HepG2 (cell line): Measurements from ENCODE around the gene KHK. TPM values are rescaled to one million over a fixed set of nuclear protein-coding genes. Genes with fewer than 3 reads are reported as not detected.

Experiments used
- ARHGAP35 ChIP-seq: sonication (generic); formaldehyde crosslinking; IDR thresholded peaks from 2 replicates; pipeline ENCODE4 v1.9.0; 2022; ENCODE audit warnings: mild to moderate bottlenecking, inconsistent platforms, moderate library complexity, missing genetic modification reagents, borderline replicate concordance
- BCL3 ChIP-seq: sonication (generic); formaldehyde crosslinking; IDR thresholded peaks from 2 replicates; pipeline ENCODE4 v1.5.1; 2020; ENCODE audit warnings: mild to moderate bottlenecking, missing genetic modification reagents, moderate library complexity
- FIP1L1 ChIP-seq: fragments of 200-400 bp; formaldehyde crosslinking; IDR thresholded peaks from 2 replicates; pipeline ENCODE4 v1.6.1; 2018; ENCODE audit warnings: low read depth, mild to moderate bottlenecking, low read length, moderate library complexity, borderline replicate concordance; ENCODE audit not compliant: insufficient read depth
- FOXM1 ChIP-seq: sonication (generic); formaldehyde crosslinking; IDR thresholded peaks from 2 replicates; pipeline ENCODE4 v1.5.0; 2020; ENCODE audit warnings: missing genetic modification reagents
- FOXO1 ChIP-seq: sonication (generic); formaldehyde crosslinking; IDR thresholded peaks from 2 replicates; pipeline ENCODE4 v1.4.0; 2020; ENCODE audit warnings: missing genetic modification reagents
- GATA4 ChIP-seq: sonication (generic); IDR thresholded peaks from 2 replicates; pipeline ENCODE4 v1.6.1; 2016; ENCODE audit warnings: antibody characterized with exemption, low read depth, borderline replicate concordance
- IKZF1 ChIP-seq: fragments of 450-650 bp; IDR thresholded peaks from 2 replicates; pipeline ENCODE4 v1.7.1; 2016
- MXI1 ChIP-seq: IDR thresholded peaks from 3 replicates; pipeline ENCODE4 v1.6.1; 2012; ENCODE audit warnings: low read depth, low read length, inconsistent platforms, borderline replicate concordance
- PHB2 ChIP-seq: fragments of 450-650 bp; IDR thresholded peaks from 2 replicates; pipeline ENCODE4 v1.6.1; 2018; ENCODE audit not compliant: partially characterized antibody
- RARA ChIP-seq: IDR thresholded peaks from 2 replicates; pipeline ENCODE4 v1.6.1; 2016; ENCODE audit warnings: missing genetic modification reagents, missing compliant biosample characterization
- REL ChIP-seq: sonication (generic); formaldehyde crosslinking; conservative IDR thresholded peaks from 2 replicates; pipeline ENCODE4 v1.8.0; 2022; ENCODE audit warnings: mild to moderate bottlenecking, missing genetic modification reagents, moderate library complexity
- SATB2 ChIP-seq: sonication (generic); formaldehyde crosslinking; IDR thresholded peaks from 2 replicates; pipeline ENCODE4 v1.5.0; 2020; ENCODE audit warnings: missing genetic modification reagents
- SRF ChIP-seq: IDR thresholded peaks from 2 replicates; pipeline ENCODE4 v1.6.1; 2011; ENCODE audit warnings: mild to moderate bottlenecking, low read depth, low read length, moderate library complexity
- ZBTB46 ChIP-seq: sonication (generic); formaldehyde crosslinking; IDR thresholded peaks from 2 replicates; pipeline ENCODE4 v1.4.0; 2020; ENCODE audit warnings: mild to moderate bottlenecking, missing genetic modification reagents, borderline replicate concordance
- ZNF160 ChIP-seq: sonication (generic); formaldehyde crosslinking; IDR thresholded peaks from 2 replicates; pipeline ENCODE4 v1.8.0; 2022; ENCODE audit warnings: mild to moderate bottlenecking, inconsistent platforms, missing genetic modification reagents
- ZSCAN21 ChIP-seq: sonication (generic); formaldehyde crosslinking; IDR thresholded peaks from 2 replicates; pipeline ENCODE4 v1.8.0; 2022; ENCODE audit warnings: mild to moderate bottlenecking, missing genetic modification reagents, moderate library complexity, borderline replicate concordance
- ZSCAN30 ChIP-seq: sonication (generic); formaldehyde crosslinking; IDR thresholded peaks from 2 replicates; pipeline ENCODE4 v1.5.0; 2020; ENCODE audit warnings: mild to moderate bottlenecking, missing genetic modification reagents
- polyA plus RNA-seq, 8 experiments: library from polyadenylated mRNA; depleted of rRNA in 3 of 8; stranded (reverse) in 7 of 8; unstranded in 1 of 8; fragments of >200 nt; fragmentation: Illumina TruSeq in 4 of 8; extraction: Trizol in 4 of 8; gene quantifications; 2 replicates each; pipeline versions ENCODE4 v1.2.1 to v1.2.3, GENCODE V29; 2011 to 2016; ENCODE audit warnings: low read depth in 4 of 8, missing spikeins in 1 of 8, mixed read lengths in 1 of 8; ENCODE audit not compliant: insufficient read depth in 1 of 8
- total RNA-seq, 5 experiments: library from RNA; depleted of rRNA; stranded (reverse); fragments of >200 nt; fragmentation: Illumina TruSeq; extraction: Trizol; gene quantifications; 2 replicates each; pipeline ENCODE4 v1.2.3, GENCODE V29; 2016; ENCODE audit warnings: low read depth in 1 of 5
- TF ChIP-seq, protein P1 (sequence below): sonication (generic); formaldehyde crosslinking; IDR thresholded peaks from 2 replicates; pipeline ENCODE4 v1.5.1; 2020; ENCODE audit warnings: mild to moderate bottlenecking, missing genetic modification reagents, moderate library complexity
- TF ChIP-seq, protein P2 (sequence below): sonication (generic); formaldehyde crosslinking; IDR thresholded peaks from 2 replicates; pipeline ENCODE4 v1.5.0; 2020; ENCODE audit warnings: missing genetic modification reagents, mild to moderate bottlenecking, borderline replicate concordance
- TF ChIP-seq, protein P3 (sequence below): sonication (generic); formaldehyde crosslinking; IDR thresholded peaks from 2 replicates; pipeline ENCODE4 v1.4.0; 2020; ENCODE audit warnings: missing genetic modification reagents; ENCODE audit errors: not compliant biosample characterization

The KHK gene
- total and polyA plus RNA-seq, 2 of the 13 experiments (the other 11 are each of a cell fraction or from before 2014, with no cell fraction given), result 40.9 to 99.2 TPM

- no peak for TF ChIP-seq SATB2 (CRISPR knock-in tag)
- no peak for TF ChIP-seq IKZF1
- TF ChIP-seq ZBTB46 (CRISPR knock-in tag), result 0 out of 2 replicates have a peak, but pooled peaks have one; percentile 34
- peak; percentile 48; the same call in 2 of the 3 replicates for TF ChIP-seq MXI1
- TF ChIP-seq, protein P1, sequence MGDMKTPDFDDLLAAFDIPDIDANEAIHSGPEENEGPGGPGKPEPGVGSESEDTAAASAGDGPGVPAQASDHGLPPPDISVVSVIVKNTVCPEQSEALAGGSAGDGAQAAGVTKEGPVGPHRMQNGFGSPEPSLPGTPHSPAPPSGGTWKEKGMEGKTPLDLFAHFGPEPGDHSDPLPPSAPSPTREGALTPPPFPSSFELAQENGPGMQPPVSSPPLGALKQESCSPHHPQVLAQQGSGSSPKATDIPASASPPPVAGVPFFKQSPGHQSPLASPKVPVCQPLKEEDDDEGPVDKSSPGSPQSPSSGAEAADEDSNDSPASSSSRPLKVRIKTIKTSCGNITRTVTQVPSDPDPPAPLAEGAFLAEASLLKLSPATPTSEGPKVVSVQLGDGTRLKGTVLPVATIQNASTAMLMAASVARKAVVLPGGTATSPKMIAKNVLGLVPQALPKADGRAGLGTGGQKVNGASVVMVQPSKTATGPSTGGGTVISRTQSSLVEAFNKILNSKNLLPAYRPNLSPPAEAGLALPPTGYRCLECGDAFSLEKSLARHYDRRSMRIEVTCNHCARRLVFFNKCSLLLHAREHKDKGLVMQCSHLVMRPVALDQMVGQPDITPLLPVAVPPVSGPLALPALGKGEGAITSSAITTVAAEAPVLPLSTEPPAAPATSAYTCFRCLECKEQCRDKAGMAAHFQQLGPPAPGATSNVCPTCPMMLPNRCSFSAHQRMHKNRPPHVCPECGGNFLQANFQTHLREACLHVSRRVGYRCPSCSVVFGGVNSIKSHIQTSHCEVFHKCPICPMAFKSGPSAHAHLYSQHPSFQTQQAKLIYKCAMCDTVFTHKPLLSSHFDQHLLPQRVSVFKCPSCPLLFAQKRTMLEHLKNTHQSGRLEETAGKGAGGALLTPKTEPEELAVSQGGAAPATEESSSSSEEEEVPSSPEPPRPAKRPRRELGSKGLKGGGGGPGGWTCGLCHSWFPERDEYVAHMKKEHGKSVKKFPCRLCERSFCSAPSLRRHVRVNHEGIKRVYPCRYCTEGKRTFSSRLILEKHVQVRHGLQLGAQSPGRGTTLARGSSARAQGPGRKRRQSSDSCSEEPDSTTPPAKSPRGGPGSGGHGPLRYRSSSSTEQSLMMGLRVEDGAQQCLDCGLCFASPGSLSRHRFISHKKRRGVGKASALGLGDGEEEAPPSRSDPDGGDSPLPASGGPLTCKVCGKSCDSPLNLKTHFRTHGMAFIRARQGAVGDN (CRISPR knock-in tag), result peak; percentile 97
- TF ChIP-seq REL (CRISPR knock-in tag), result no peak; the same call in 1 of the 2 replicates
- TF ChIP-seq, protein P2, sequence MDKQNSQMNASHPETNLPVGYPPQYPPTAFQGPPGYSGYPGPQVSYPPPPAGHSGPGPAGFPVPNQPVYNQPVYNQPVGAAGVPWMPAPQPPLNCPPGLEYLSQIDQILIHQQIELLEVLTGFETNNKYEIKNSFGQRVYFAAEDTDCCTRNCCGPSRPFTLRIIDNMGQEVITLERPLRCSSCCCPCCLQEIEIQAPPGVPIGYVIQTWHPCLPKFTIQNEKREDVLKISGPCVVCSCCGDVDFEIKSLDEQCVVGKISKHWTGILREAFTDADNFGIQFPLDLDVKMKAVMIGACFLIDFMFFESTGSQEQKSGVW (CRISPR knock-in tag), result no peak
- TF ChIP-seq PHB2, result no peak
- TF ChIP-seq ZSCAN30, result no peak
- peak; percentile 89 for TF ChIP-seq BCL3 (CRISPR knock-in tag)
- no peak for TF ChIP-seq FIP1L1
- TF ChIP-seq ZSCAN21, result 0 out of 2 replicates have a peak, but pooled peaks have one; percentile 86
- TF ChIP-seq RARA, result peak; percentile 43; the same call in 1 of the 2 replicates
- TF ChIP-seq, protein P3, sequence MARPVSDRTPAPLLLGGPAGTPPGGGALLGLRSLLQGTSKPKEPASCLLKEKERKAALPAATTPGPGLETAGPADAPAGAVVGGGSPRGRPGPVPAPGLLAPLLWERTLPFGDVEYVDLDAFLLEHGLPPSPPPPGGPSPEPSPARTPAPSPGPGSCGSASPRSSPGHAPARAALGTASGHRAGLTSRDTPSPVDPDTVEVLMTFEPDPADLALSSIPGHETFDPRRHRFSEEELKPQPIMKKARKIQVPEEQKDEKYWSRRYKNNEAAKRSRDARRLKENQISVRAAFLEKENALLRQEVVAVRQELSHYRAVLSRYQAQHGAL, result no peak
- TF ChIP-seq FOXM1 (CRISPR knock-in tag), result no peak
- no peak for TF ChIP-seq SRF
- TF ChIP-seq FOXO1 (CRISPR knock-in tag), result no peak
- TF ChIP-seq ZNF160 (CRISPR knock-in tag), result 0 out of 2 replicates have a peak, but pooled peaks have one; percentile 24
- no peak; the same call in 1 of the 2 replicates for TF ChIP-seq ARHGAP35
- TF ChIP-seq GATA4, result peak; percentile 58; the same call in 1 of the 2 replicates
Measured at GRCh38 chr2:27123302-27124150, 37.0 kb downstream of the KHK start, which contains the start of gene ABHD1 (continued).
